ENCODE data around the gene RDH13. TPM values are rescaled to one million over a fixed set of nuclear protein-coding genes. Genes with fewer than 3 reads are reported as not detected.
"Not testable (repeated sequence)": the region's sequence is repeated elsewhere in the genome, so short reads cannot be mapped to it uniquely, and the experiment has no call there.

RDH13 gene
- total RNA-seq, 5 donors from 2014 or later (not counting 1 experiment from before 2014, with no cell fraction given): 12.4 to 35.8 (median 21.6) TPM

GRCh38 chr19:55008781-55009180, 54.2 kb downstream of the RDH13 start:
- H3K9me3 ChIP-seq; H3K4me3 ChIP-seq (ENCODE audit: control insufficient read depth in 1 of 2, extremely low read depth in 1 of 2, low read length in 1 of 2); H3K36me3 ChIP-seq (ENCODE audit: control insufficient read depth in 2 of 2, extremely low read depth in 1 of 2, insufficient read depth in 1 of 2, low read length in 1 of 2); H3K27ac Mint-ChIP-seq; H3K27ac ChIP-seq (ENCODE audit: low read length); CTCF ChIA-PET; ATAC-seq (replicated peaks in 1 of 4); POLR2A ChIA-PET; H3K4me3 Mint-ChIP-seq; DNase-seq: not testable (repeated sequence)
- Mint-ChIP-seq H3K4me1 (peaks cover 18 to 35% (median 29%) of the 10 kb centered on the region in 3 donors), H3K36me3 (peaks cover 53% of the 10 kb centered on the region), H3K27me3 (peaks cover 11 to 12% of the 10 kb centered on the region in 2 donors), H3K9me3 (peaks cover 40 to 60% (median 41%) of the 10 kb centered on the region in 3 donors)
- Histone ChIP-seq H3K27me3 (replicated peaks in 1 of 2; ENCODE audit: control insufficient read depth in 2 of 2, extremely low read depth in 1 of 2, insufficient read depth in 2 of 2, low read length in 1 of 2) (peaks cover 0 to 11% of the 10 kb centered on the region in 2 experiments), H3K4me1 (ENCODE audit: control insufficient read depth in 1 of 2, extremely low read depth in 1 of 2, insufficient read depth in 2 of 2, low read length in 2 of 2) (peaks cover 5 to 19% of the 10 kb centered on the region in 2 experiments)
- 92% methylated on average over 6 of the region's 7 CpGs for WGBS (ENCODE audit: insufficient coverage)

DNA sequence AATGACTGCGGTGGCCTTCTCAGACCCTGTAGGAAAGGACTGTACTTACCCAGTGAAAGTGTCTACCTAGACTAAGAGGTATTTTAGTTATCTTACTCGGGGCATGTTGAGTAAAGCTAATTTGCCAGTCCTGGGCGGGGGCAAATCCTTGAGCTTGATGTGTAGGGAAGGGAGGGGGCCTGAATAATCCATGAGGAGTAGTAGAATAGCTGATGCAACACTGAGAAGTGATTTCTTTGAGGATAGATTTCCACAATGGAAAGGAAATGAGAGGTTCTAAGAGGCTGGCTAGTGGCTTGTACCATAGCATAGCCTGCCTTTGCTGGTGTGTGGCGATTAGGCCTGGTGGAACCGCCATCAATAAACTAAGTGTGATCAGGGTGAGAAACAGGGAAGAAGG, 54.8 kb downstream of the RDH13 start:
- 100% methylated on average over 1 of the region's 5 CpGs for WGBS (ENCODE audit: insufficient coverage)
- peaks cover 17 to 18% of the 10 kb centered on the region in 2 donors for H3K27me3 Mint-ChIP-seq
- Histone ChIP-seq H3K4me1 (ENCODE audit: control insufficient read depth in 1 of 2, extremely low read depth in 1 of 2, insufficient read depth in 2 of 2, low read length in 2 of 2) (peaks cover 5 to 19% of the 10 kb centered on the region in 2 experiments), H3K27me3 (replicated peaks in 1 of 2; ENCODE audit: control insufficient read depth in 2 of 2, extremely low read depth in 1 of 2, insufficient read depth in 2 of 2, low read length in 1 of 2) (peaks cover 0 to 16% of the 10 kb centered on the region in 2 experiments)
- H3K9me3 ChIP-seq; H3K4me3 ChIP-seq (ENCODE audit: control insufficient read depth in 1 of 2, extremely low read depth in 1 of 2, low read length in 1 of 2); H3K27ac ChIP-seq (ENCODE audit: low read length); POLR2A ChIA-PET; H3K36me3 ChIP-seq (ENCODE audit: control insufficient read depth in 2 of 2, extremely low read depth in 1 of 2, insufficient read depth in 1 of 2, low read length in 1 of 2); ATAC-seq (replicated peaks in 1 of 4); CTCF ChIA-PET; H3K27ac Mint-ChIP-seq; DNase-seq: not testable (repeated sequence)
- H3K9me3 Mint-ChIP-seq: peaks cover 40 to 61% (median 41%) of the 10 kb centered on the region in 3 donors
- peak overlapping the region in 1 of 3 donors; percentile 63 for H3K4me3 Mint-ChIP-seq
- H3K4me1 Mint-ChIP-seq: peaks cover 18 to 35% (median 29%) of the 10 kb centered on the region in 3 donors
- peaks cover 53% of the 10 kb centered on the region for H3K36me3 Mint-ChIP-seq

GRCh38 chr19:55007537-55007936, 55.4 kb downstream of the RDH13 start:
- Histone ChIP-seq H3K4me1 (ENCODE audit: control insufficient read depth in 1 of 2, extremely low read depth in 1 of 2, insufficient read depth in 2 of 2, low read length in 2 of 2) (peaks cover 5 to 19% of the 10 kb centered on the region in 2 experiments), H3K27me3 (replicated peaks in 1 of 2; ENCODE audit: control insufficient read depth in 2 of 2, extremely low read depth in 1 of 2, insufficient read depth in 2 of 2, low read length in 1 of 2) (peaks cover 0 to 22% of the 10 kb centered on the region in 2 experiments)
- WGBS (ENCODE audit: insufficient coverage): 94% methylated on average over 2 of the region's 3 CpGs
- POLR2A ChIA-PET; DNase-seq; ATAC-seq (replicated peaks in 1 of 4); H3K36me3 ChIP-seq (ENCODE audit: control insufficient read depth in 2 of 2, extremely low read depth in 1 of 2, insufficient read depth in 1 of 2, low read length in 1 of 2); H3K27ac ChIP-seq (ENCODE audit: low read length); H3K4me3 ChIP-seq (ENCODE audit: control insufficient read depth in 1 of 2, extremely low read depth in 1 of 2, low read length in 1 of 2); CTCF ChIA-PET; H3K9me3 ChIP-seq: not testable (repeated sequence)
- H3K27me3 Mint-ChIP-seq: peaks cover 19 to 21% of the 10 kb centered on the region in 2 donors
- peak overlapping the region in 1 of 3 donors; percentile 63 for H3K4me3 Mint-ChIP-seq
- peaks cover 40 to 61% (median 41%) of the 10 kb centered on the region in 3 donors for H3K9me3 Mint-ChIP-seq
- peak overlapping the region in 1 of 2 donors; percentile 10 for H3K27ac Mint-ChIP-seq
- H3K4me1 Mint-ChIP-seq: peaks cover 18 to 35% (median 29%) of the 10 kb centered on the region in 3 donors
- peaks cover 53% of the 10 kb centered on the region for H3K36me3 Mint-ChIP-seq

DNA sequence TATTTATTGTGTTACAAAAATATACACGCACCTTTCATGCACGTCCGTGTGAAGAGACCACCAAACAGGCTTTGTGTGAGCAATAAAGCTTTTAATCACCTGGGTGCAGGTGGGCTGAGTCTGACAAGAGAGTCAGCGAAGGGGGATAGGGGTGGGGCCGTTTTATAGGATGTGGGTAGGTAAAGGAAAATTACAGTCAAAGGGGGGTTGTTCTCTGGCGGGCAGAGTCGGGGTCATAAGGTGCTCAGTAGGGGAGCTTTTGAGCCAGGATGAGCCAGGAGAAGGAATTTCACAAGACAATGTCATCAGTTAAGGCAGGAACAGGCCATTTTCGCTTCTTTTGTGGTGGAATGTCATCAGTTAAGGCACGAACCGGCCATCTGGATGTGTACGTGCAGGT, 56.2 kb downstream of the RDH13 start:
- H3K4me1 ChIP-seq (ENCODE audit: control insufficient read depth in 1 of 2, extremely low read depth in 1 of 2, insufficient read depth in 2 of 2, low read length in 2 of 2): peaks cover 5 to 19% of the 10 kb centered on the region in 2 experiments
- ATAC-seq (replicated peaks in 1 of 4); POLR2A ChIA-PET; CTCF ChIA-PET; H3K9me3 ChIP-seq; DNase-seq; H3K36me3 ChIP-seq (ENCODE audit: control insufficient read depth in 2 of 2, extremely low read depth in 1 of 2, insufficient read depth in 1 of 2, low read length in 1 of 2); H3K27ac ChIP-seq (ENCODE audit: low read length); H3K27ac Mint-ChIP-seq: not testable (repeated sequence)
- no CpG with 5 or more reads among the region's 11 CpGs for WGBS (ENCODE audit: insufficient coverage)
- Mint-ChIP-seq H3K4me3 (peak overlapping the region in 2 of 3 donors; percentile 9 to 63), H3K4me1 (peaks cover 18 to 35% (median 29%) of the 10 kb centered on the region in 3 donors), H3K9me3 (peaks cover 40 to 61% (median 43%) of the 10 kb centered on the region in 3 donors), H3K36me3 (peaks cover 52% of the 10 kb centered on the region), H3K27me3 (peaks cover 23 to 26% of the 10 kb centered on the region in 2 donors)
- peak overlapping the region; percentile 51 to 77 for H3K4me3 ChIP-seq (ENCODE audit: control insufficient read depth in 1 of 2, extremely low read depth in 1 of 2, low read length in 1 of 2)
- peaks cover 0 to 25% of the 10 kb centered on the region in 2 experiments for H3K27me3 ChIP-seq (replicated peaks in 1 of 2; ENCODE audit: control insufficient read depth in 2 of 2, extremely low read depth in 1 of 2, insufficient read depth in 2 of 2, low read length in 1 of 2)

DNA sequence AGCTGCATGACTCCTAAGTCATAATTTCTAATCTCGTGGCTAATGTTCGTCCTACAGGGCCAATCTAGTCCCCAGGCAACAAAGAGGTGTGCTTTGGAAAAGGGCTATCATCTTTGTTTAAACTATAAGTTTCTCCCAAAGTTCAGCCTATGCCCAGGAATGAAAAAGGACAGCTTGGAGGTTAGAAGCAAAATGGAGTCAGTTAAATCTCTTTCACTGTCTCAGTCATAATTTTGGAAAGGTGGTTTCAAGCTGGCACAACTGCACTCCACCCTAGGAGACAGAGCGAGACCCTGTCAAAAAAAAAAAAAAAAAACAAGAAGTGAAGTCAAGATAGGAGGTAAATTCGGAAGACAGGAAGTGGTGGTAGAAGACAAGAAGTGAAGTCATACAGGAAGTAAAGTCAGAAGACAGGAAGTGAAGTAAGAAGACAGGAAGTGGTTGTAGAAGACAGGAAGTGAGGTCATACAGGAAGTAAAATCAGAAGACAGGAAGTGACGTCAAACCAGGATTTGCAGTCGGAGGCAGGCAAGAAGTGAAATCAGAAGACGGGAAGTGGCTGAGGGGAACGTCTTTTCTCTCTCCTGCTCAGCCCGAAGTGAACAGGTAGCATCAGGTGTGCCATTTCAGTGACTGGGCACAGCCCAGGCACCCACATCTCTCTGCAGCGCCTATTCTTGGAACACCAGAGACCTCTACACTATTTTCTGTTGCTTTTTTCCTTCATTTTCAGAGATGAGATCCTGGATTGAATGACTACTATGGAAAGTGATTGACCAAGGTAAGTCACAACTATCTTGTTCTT, 57.1 kb downstream of the RDH13 start:
- ChIA-PET POLR2A (interaction anchor here in 1 of 2 donors (0.6 kb wide), 1 partner anchor 1309 kb away, joined by 4 read pairs; the partner anchor contains the start of gene ZSCAN5A), CTCF (no interaction called here)
- H3K27me3 Mint-ChIP-seq: peaks cover 27 to 28% of the 10 kb centered on the region in 2 donors
- WGBS (ENCODE audit: insufficient coverage): 33% methylated on average over 4 of the region's 10 CpGs
- peaks cover 33 to 53% (median 41%) of the 10 kb centered on the region in 3 donors for H3K9me3 Mint-ChIP-seq
- Histone ChIP-seq H3K4me1 (ENCODE audit: control insufficient read depth in 1 of 2, extremely low read depth in 1 of 2, insufficient read depth in 2 of 2, low read length in 2 of 2) (peaks cover 5 to 19% of the 10 kb centered on the region in 2 experiments), H3K27me3 (replicated peaks in 1 of 2; ENCODE audit: control insufficient read depth in 2 of 2, extremely low read depth in 1 of 2, insufficient read depth in 2 of 2, low read length in 1 of 2) (peaks cover 0 to 29% of the 10 kb centered on the region in 2 experiments), H3K36me3 (ENCODE audit: control insufficient read depth in 2 of 2, extremely low read depth in 1 of 2, insufficient read depth in 1 of 2, low read length in 1 of 2) (no peaks in the 10 kb centered on the region), H3K27ac (ENCODE audit: low read length) (peak overlapping the region; percentile 84), H3K4me3 (ENCODE audit: control insufficient read depth in 1 of 2, extremely low read depth in 1 of 2, low read length in 1 of 2) (peak overlapping the region; percentile 51 to 77), H3K9me3 (peaks cover 9% of the 10 kb centered on the region)
- H3K36me3 Mint-ChIP-seq: peaks cover 44% of the 10 kb centered on the region
- ATAC-seq (replicated peaks in 1 of 4) (peak; percentile 48 to 98 (median 88)), DNase-seq (peak in 34 of 35 experiments; percentile 26 to 90 (median 60))
- H3K4me3 Mint-ChIP-seq: peak overlapping the region; percentile 60 to 80 (median 63)
- H3K4me1 Mint-ChIP-seq: peaks cover 18 to 35% (median 29%) of the 10 kb centered on the region in 3 donors
- peak overlapping the region; percentile 63 to 80 for H3K27ac Mint-ChIP-seq

DNA sequence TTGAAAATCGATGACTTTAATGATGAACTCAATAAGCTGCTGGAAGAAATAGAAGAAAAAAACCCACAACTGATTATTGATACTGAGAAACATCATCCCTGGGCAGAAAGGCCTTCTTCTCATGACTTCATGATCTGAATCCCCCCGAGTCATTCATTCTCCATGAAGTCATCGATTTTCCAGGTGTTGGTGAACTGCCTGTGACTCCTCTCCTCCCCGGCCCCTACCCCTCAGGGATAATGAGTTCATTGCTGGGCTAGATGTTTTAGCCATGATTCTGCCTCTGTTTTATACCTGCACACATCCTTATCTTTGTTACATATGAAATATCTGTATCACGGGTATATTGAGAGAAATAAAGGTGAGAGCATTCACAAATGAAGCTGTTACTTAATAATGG, 62.2 kb downstream of the RDH13 start:
- Histone ChIP-seq H3K4me3 (ENCODE audit: control insufficient read depth in 1 of 2, extremely low read depth in 1 of 2, low read length in 1 of 2) (no peak overlapping the region), H3K27me3 (replicated peaks in 1 of 2; ENCODE audit: control insufficient read depth in 2 of 2, extremely low read depth in 1 of 2, insufficient read depth in 2 of 2, low read length in 1 of 2) (peaks cover 0 to 38% of the 10 kb centered on the region in 2 experiments), H3K4me1 (ENCODE audit: control insufficient read depth in 1 of 2, extremely low read depth in 1 of 2, insufficient read depth in 2 of 2, low read length in 2 of 2) (peaks cover 0 to 12% of the 10 kb centered on the region in 2 experiments), H3K9me3 (peaks cover 2% of the 10 kb centered on the region), H3K36me3 (ENCODE audit: control insufficient read depth in 2 of 2, extremely low read depth in 1 of 2, insufficient read depth in 1 of 2, low read length in 1 of 2) (no peaks in the 10 kb centered on the region), H3K27ac (ENCODE audit: low read length) (no peak overlapping the region)
- peaks cover 7% of the 10 kb centered on the region for H3K36me3 Mint-ChIP-seq
- ATAC-seq (replicated peaks in 1 of 4) (no peak), DNase-seq (no peak)
- no peak overlapping the region for H3K27ac Mint-ChIP-seq
- H3K4me3 Mint-ChIP-seq: no peak overlapping the region
- POLR2A ChIA-PET: interaction anchor here in 1 of 2 donors (0.7 kb wide), 1 partner anchor 545 kb away, joined by 3 read pairs; no protein-coding TSS in a partner anchor
- WGBS (ENCODE audit: insufficient coverage): no CpG with 5 or more reads among the region's 5 CpGs
- CTCF ChIA-PET: interaction anchor here in 1 of 2 donors (0.7 kb wide), 1 partner anchor 8 kb away, joined by 3 read pairs; no protein-coding TSS in a partner anchor
- peaks cover 5 to 19% (median 19%) of the 10 kb centered on the region in 3 donors for H3K9me3 Mint-ChIP-seq
- H3K27me3 Mint-ChIP-seq: peaks cover 29 to 34% of the 10 kb centered on the region in 2 donors
- peaks cover 6 to 11% (median 10%) of the 10 kb centered on the region in 3 donors for H3K4me1 Mint-ChIP-seq
